HCT116 (cell line): ENCODE measurements around the gene SEMA3F.

Experiments used
- EZH2 ChIP-seq: fragments of 200-600 bp; sonication (generic); IDR thresholded peaks from 2 replicates; pipeline ENCODE4 v1.6.1; 2017; ENCODE audit warnings: antibody characterized with exemption, mixed run types
- EZH2phosphoT487 ChIP-seq: fragments of 200-600 bp; IDR thresholded peaks from 2 replicates; pipeline ENCODE4 v1.6.1; 2018; ENCODE audit warnings: antibody characterized with exemption, borderline replicate concordance
- FOSL1 ChIP-seq: IDR thresholded peaks from 2 replicates; pipeline ENCODE4 v1.6.1; 2012; ENCODE audit warnings: low read depth
- POLR2A ChIP-seq: IDR thresholded peaks from 2 replicates; pipeline ENCODE4 v1.7.0; 2011; ENCODE audit warnings: borderline replicate concordance; ENCODE audit not compliant: insufficient read depth, insufficient read length; ENCODE audit errors: extremely low read depth
- POLR2AphosphoS5 ChIP-seq: IDR thresholded peaks from 2 replicates; pipeline ENCODE4 v1.6.1; 2011; ENCODE audit warnings: mild to moderate bottlenecking, low read depth, low read length, moderate library complexity
- TCF7L2 ChIP-seq: IDR thresholded peaks from 2 replicates; pipeline ENCODE4 v1.7.0; 2011; ENCODE audit warnings: borderline replicate concordance, inconsistent platforms; ENCODE audit not compliant: insufficient read depth, insufficient read length; ENCODE audit errors: extremely low read depth
- TF ChIP-seq, protein P1 (sequence below): IDR thresholded peaks from 2 replicates; pipeline ENCODE4 v1.6.1; 2012; ENCODE audit warnings: low read depth
- TF ChIP-seq, protein P2 (sequence below), 3 experiments: fragments of 200-600 bp in 1 of 3; sonication (generic) in 1 of 3; IDR thresholded peaks in 2 of 3; conservative IDR thresholded peaks in 1 of 3; 2 replicates each; pipeline ENCODE4 v1.5.1; 2012 to 2017; ENCODE audit warnings: low read depth in 2 of 3, low read length in 2 of 3, antibody characterized with exemption in 1 of 3, borderline replicate concordance in 1 of 3, control low read depth in 1 of 3, mild to moderate bottlenecking in 1 of 3, mixed read lengths in 1 of 3, mixed run types in 1 of 3, moderate library complexity in 1 of 3; ENCODE audit not compliant: insufficient read depth in 1 of 3

- TF ChIP-seq, protein P1, sequence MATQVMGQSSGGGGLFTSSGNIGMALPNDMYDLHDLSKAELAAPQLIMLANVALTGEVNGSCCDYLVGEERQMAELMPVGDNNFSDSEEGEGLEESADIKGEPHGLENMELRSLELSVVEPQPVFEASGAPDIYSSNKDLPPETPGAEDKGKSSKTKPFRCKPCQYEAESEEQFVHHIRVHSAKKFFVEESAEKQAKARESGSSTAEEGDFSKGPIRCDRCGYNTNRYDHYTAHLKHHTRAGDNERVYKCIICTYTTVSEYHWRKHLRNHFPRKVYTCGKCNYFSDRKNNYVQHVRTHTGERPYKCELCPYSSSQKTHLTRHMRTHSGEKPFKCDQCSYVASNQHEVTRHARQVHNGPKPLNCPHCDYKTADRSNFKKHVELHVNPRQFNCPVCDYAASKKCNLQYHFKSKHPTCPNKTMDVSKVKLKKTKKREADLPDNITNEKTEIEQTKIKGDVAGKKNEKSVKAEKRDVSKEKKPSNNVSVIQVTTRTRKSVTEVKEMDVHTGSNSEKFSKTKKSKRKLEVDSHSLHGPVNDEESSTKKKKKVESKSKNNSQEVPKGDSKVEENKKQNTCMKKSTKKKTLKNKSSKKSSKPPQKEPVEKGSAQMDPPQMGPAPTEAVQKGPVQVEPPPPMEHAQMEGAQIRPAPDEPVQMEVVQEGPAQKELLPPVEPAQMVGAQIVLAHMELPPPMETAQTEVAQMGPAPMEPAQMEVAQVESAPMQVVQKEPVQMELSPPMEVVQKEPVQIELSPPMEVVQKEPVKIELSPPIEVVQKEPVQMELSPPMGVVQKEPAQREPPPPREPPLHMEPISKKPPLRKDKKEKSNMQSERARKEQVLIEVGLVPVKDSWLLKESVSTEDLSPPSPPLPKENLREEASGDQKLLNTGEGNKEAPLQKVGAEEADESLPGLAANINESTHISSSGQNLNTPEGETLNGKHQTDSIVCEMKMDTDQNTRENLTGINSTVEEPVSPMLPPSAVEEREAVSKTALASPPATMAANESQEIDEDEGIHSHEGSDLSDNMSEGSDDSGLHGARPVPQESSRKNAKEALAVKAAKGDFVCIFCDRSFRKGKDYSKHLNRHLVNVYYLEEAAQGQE: no peak
- no peak for TF ChIP-seq TCF7L2
- no peak for TF ChIP-seq POLR2A
- no peak for TF ChIP-seq FOSL1
- TF ChIP-seq, protein P2, sequence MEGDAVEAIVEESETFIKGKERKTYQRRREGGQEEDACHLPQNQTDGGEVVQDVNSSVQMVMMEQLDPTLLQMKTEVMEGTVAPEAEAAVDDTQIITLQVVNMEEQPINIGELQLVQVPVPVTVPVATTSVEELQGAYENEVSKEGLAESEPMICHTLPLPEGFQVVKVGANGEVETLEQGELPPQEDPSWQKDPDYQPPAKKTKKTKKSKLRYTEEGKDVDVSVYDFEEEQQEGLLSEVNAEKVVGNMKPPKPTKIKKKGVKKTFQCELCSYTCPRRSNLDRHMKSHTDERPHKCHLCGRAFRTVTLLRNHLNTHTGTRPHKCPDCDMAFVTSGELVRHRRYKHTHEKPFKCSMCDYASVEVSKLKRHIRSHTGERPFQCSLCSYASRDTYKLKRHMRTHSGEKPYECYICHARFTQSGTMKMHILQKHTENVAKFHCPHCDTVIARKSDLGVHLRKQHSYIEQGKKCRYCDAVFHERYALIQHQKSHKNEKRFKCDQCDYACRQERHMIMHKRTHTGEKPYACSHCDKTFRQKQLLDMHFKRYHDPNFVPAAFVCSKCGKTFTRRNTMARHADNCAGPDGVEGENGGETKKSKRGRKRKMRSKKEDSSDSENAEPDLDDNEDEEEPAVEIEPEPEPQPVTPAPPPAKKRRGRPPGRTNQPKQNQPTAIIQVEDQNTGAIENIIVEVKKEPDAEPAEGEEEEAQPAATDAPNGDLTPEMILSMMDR (IDR thresholded peaks at IDR 0.05 in 2 of 3, conservative IDR thresholded peaks at IDR 0.05 in 1 of 3; ENCODE audit: borderline replicate concordance in 1 of 3, insufficient read depth in 1 of 3, low read depth in 2 of 3, low read length in 2 of 3): no peak
- TF ChIP-seq POLR2AphosphoS5: no peak
- TF ChIP-seq EZH2: no peak
- TF ChIP-seq EZH2phosphoT487: no peak
Observed at GRCh38 chr3:50112462-50112861, 42.7 kb upstream of the SEMA3F start.
